ENCODE data around the gene BMF.

The BMF gene

GRCh38 chr15:40046721-40047414 is 61.8 kb downstream of the BMF start:
- no peak for DNase-seq

GRCh38 chr15:40045572-40046217 is 63.0 kb downstream of the BMF start:
- DNase-seq: no peak

- peak; percentile 84 for DNase-seq
Observed at GRCh38 chr15:40044717-40045571, 63.7 kb downstream of the BMF start.

GRCh38 chr15:40043927-40044716 is 64.6 kb downstream of the BMF start:
- DNase-seq: no peak

- DNase-seq: no peak
Observed at GRCh38 chr15:40042791-40043320, 65.8 kb downstream of the BMF start.

GRCh38 chr15:40040770-40041169 is 67.9 kb downstream of the BMF start:
- DNase-seq: no peak

- no peak for DNase-seq
Observed at GRCh38 chr15:40040293-40040635, 68.4 kb downstream of the BMF start.

- peak; percentile 91 for DNase-seq
Observed at GRCh38 chr15:40038638-40039543, 69.8 kb downstream of the BMF start, which contains the start of gene SRP14. TSS of gene SRP14 (minus strand) at chr15:40039181. CDS start at chr15:40039116, 65 bp downstream.

- no peak for DNase-seq
Observed at GRCh38 chr15:40038275-40038637, 70.4 kb downstream of the BMF start.
